ENCODE results near the gene VDR.

GRCh38 chr12:47941475-47941780 is 36.6 kb upstream of the VDR start:
- no peak for TF ChIP-seq CTCF (IDR thresholded peaks at IDR 0.05)
- TF ChIP-seq POLR2A (IDR thresholded peaks at IDR 0.05), result no peak

All from uterus (tissue), 2 donors.